Measurements from ENCODE around the gene PAXIP1. TPM values are rescaled to one million over a fixed set of nuclear protein-coding genes. Genes with fewer than 3 reads are reported as not detected.

PAXIP1 gene
- total RNA-seq, 1 experiment from 2014 or later: 32.1 TPM

- Histone ChIP-seq H3K36me3 (ENCODE audit: insufficient read depth, low read length, poor library complexity, severe bottlenecking) (no peaks in the 10 kb centered on the region), H3K27me3 (replicated peaks; ENCODE audit: insufficient read depth, low read depth, low read length, poor library complexity) (peaks cover 41% of the 10 kb centered on the region), H3K27ac (ENCODE audit: low read depth, low read length, poor library complexity, severe bottlenecking) (no peak overlapping the region), H3K4me3 (ENCODE audit: low read depth, low read length, poor library complexity, severe bottlenecking) (no peak overlapping the region), H3K4me1 (ENCODE audit: insufficient read depth, low read length, poor library complexity, severe bottlenecking) (no peaks in the 10 kb centered on the region), H3K9me3 (ENCODE audit: low read depth, low read length, poor library complexity, severe bottlenecking) (no peaks in the 10 kb centered on the region)
- no peak for DNase-seq (ENCODE audit: low spot score)
- ChIA-PET CTCF (no interaction called here), POLR2A (ENCODE audit: low non-redundant PET) (no interaction called here)
- intact Hi-C loops (cut with micrococcal nuclease; ENCODE audit: unreplicated experiment): loop anchor here (10.0 kb wide), 2 partner anchors 615 to 675 kb away; no protein-coding TSS in a partner anchor
- TF ChIP-seq CTCF (conservative IDR thresholded peaks at IDR 0.05; ENCODE audit: low read depth, low read length): no peak
- no peak for TF ChIP-seq EZH2 (IDR thresholded peaks at IDR 0.05; ENCODE audit: borderline replicate concordance, low read depth, low read length, poor library complexity, severe bottlenecking)
- no TSS peak for BruUV-seq (replicated peaks)
Observed at GRCh38 chr7:154919344-154920225, 83.3 kb downstream of the PAXIP1 start.

GRCh38 chr7:154918741-154919140, 84.2 kb downstream of the PAXIP1 start:
- Histone ChIP-seq H3K27me3 (replicated peaks; ENCODE audit: insufficient read depth, low read depth, low read length, poor library complexity) (peaks cover 33% of the 10 kb centered on the region), H3K4me1 (ENCODE audit: insufficient read depth, low read length, poor library complexity, severe bottlenecking) (no peaks in the 10 kb centered on the region), H3K27ac (ENCODE audit: low read depth, low read length, poor library complexity, severe bottlenecking) (no peak overlapping the region), H3K9me3 (ENCODE audit: low read depth, low read length, poor library complexity, severe bottlenecking) (no peaks in the 10 kb centered on the region), H3K36me3 (ENCODE audit: insufficient read depth, low read length, poor library complexity, severe bottlenecking) (no peaks in the 10 kb centered on the region), H3K4me3 (ENCODE audit: low read depth, low read length, poor library complexity, severe bottlenecking) (no peak overlapping the region)
- DNase-seq (ENCODE audit: low spot score): no peak
- CTCF ChIA-PET: no interaction called here
- intact Hi-C loops (cut with micrococcal nuclease; ENCODE audit: unreplicated experiment): no loop called here
- POLR2A ChIA-PET (ENCODE audit: low non-redundant PET): no interaction called here
- TF ChIP-seq CTCF (conservative IDR thresholded peaks at IDR 0.05; ENCODE audit: low read depth, low read length) (no peak), EZH2 (IDR thresholded peaks at IDR 0.05; ENCODE audit: borderline replicate concordance, low read depth, low read length, poor library complexity, severe bottlenecking) (no peak)
- BruUV-seq (replicated peaks): no TSS peak

- intact Hi-C loops (cut with micrococcal nuclease; ENCODE audit: unreplicated experiment): no loop called here
- Histone ChIP-seq H3K4me3 (ENCODE audit: low read depth, low read length, poor library complexity, severe bottlenecking) (no peak overlapping the region), H3K36me3 (ENCODE audit: insufficient read depth, low read length, poor library complexity, severe bottlenecking) (no peaks in the 10 kb centered on the region), H3K27me3 (replicated peaks; ENCODE audit: insufficient read depth, low read depth, low read length, poor library complexity) (peaks cover 28% of the 10 kb centered on the region), H3K9me3 (ENCODE audit: low read depth, low read length, poor library complexity, severe bottlenecking) (no peaks in the 10 kb centered on the region), H3K4me1 (ENCODE audit: insufficient read depth, low read length, poor library complexity, severe bottlenecking) (no peaks in the 10 kb centered on the region), H3K27ac (ENCODE audit: low read depth, low read length, poor library complexity, severe bottlenecking) (no peak overlapping the region)
- CTCF ChIA-PET: no interaction called here
- DNase-seq (ENCODE audit: low spot score): no peak
- POLR2A ChIA-PET (ENCODE audit: low non-redundant PET): no interaction called here
- TF ChIP-seq CTCF (conservative IDR thresholded peaks at IDR 0.05; ENCODE audit: low read depth, low read length) (no peak), EZH2 (IDR thresholded peaks at IDR 0.05; ENCODE audit: borderline replicate concordance, low read depth, low read length, poor library complexity, severe bottlenecking) (no peak)
- no TSS peak for BruUV-seq (replicated peaks)
Observed at GRCh38 chr7:154918266-154918665, 84.7 kb downstream of the PAXIP1 start.
